NCI-H524 treated with DMSO at 0.1 percent for 48 hours (cell line): ENCODE data around the gene MASP1.
A peak's percentile ranks its signal among the peaks of the same experiment; 100 is the strongest.

Source experiments
- DNase-seq: peaks from one replicate; lab custom pipeline; 2025; lab: John Stamatoyannopoulos, UW

MASP1 gene

DNA sequence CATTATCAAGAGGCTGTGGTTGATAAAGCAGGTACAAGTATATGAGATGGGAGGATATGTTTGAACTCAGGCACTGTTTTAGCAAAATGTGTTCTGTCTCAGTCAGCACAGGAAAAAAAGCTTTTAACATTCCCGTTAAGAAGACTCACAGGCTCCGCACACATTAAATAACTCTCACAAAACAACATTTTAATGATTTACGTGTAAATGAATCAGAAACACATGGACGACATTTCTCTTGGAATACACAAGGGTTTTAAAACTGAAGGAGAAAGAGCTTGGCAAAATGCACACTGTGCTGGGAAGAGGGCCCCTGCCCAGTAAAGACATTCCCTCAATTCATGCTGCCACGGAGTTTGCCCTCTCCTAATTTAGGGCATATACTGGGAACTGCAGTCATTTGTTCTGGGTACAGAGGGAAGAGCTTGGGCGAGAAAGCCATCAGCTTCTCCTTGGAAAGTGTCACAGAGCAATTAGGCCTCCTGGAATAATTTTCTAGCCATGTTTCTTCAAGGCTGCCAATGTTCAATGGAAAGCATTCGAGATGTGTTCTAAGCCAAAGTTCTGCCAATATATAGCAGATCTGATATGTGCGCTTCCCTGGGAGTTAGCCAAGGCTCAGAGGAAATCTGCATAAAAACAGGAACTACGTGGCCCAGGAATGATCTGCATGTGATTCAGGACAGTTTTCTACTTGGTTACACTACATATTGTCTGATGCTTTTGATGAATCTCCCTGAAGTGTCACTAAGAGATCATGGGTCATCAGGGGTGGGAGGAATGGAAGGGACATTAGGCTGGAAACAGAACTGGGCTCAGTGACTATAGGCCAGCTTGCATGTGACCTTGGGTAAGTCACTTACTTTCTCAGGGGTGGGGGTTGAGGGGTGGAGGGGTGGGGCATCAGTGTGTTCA, 2.2 kb upstream of the MASP1 start:
- DNase-seq, result no peak

DNA sequence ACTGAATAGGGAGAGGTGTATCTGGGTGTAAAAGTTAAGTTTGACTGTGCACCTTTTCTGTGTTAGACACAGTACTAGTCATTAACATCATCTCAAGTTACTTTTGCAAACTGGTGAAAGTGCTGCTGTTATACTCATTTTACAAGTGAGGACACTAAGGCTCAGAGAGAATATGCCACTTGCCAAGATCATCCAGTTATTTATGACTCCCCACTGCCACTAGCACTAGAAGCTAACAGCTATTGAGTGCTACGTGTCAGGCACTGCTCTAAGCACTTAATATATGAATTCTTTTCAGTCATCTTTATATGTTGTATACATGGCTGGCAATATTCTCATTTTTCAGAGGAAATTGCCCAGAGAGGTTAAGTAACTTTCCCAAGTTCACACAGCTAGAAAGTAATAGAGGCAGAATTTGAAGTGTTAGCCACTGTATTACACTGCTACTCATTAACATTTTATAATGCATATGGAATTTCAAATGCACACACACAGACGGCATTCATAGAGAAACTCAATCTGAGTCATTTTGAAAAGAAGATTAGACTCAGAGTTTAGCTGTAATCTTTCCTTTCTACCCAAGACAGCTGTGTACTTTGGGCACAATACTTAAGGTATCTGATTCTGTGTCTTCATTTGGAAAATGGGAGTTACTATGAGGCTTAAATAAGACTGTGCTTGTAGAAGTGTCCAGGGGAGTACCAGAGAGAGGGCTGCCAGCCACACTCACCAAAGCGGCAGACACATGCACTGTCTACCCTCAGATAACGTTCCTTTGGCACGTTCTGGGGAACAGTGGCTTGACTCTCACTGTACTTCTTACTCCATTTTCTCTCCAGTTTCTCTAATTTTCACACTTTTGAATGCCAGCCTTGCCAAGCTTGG, 1.3 kb upstream of the MASP1 start:
- DNase-seq, result no peak

DNA sequence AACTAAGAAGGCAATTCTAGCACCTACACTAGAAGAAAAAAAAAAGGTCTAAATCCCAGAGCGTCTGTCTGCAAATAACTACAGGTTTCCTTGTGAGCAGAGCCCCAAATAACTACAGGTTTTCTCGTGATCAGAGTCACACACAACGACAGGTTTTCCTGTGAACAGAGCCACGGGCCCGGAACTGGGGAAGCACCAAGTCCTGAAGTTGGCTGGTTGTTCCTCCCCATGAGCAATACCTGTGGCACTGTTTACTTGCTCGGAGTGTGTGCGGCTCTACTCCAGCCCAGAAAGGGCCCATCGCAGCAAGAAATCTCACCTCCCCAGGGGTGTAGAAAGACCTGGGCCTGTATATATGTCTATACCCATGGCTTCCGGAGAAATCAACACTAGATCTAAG, 644 bp upstream of the MASP1 start:
- DNase-seq, result no peak

DNA sequence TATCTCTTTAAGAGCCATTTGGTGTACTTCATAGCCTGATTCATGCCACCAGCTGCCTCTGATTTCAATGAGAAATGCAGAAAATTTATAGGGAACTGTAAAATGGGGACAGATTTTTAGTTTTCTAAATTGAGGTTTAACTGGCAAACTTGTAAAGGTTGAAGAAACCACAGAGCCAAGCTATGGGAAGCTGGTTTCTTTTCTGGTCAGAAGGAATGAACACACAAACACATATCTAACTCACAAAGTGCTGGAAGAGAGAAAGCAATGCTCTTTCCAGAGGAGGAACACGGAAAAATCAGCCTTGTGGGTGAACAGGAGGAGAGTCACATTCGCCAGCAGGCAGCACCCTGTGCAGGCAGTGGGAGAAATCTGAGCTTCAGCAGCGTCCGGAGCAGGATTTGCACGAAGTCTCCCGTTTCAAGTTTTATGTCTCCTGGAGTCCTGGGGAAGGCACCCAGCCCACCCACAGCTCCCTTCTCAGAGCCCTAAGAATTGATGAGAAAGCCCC, 481 bp downstream of the MASP1 start:
- no peak for DNase-seq

DNA sequence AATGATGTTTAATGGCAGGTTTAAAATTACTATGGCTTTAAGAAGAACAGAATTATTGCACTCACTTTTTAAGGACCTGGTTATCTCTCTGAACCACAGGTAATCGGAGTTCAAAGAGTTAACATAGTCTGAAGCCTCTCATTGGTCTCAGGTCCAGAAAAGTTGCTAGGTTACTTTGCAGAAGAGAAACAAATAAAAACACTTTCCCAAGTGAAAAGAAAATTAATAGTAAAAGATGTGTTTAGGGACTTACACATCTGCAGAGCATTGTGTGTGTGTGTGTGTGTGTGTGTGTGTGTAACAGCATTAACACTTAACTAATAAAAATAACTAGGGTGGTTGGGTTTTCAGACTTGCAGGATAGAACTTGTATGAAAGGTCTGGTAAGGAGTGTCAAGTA, 1.0 kb downstream of the MASP1 start:
- DNase-seq, result no peak

DNA sequence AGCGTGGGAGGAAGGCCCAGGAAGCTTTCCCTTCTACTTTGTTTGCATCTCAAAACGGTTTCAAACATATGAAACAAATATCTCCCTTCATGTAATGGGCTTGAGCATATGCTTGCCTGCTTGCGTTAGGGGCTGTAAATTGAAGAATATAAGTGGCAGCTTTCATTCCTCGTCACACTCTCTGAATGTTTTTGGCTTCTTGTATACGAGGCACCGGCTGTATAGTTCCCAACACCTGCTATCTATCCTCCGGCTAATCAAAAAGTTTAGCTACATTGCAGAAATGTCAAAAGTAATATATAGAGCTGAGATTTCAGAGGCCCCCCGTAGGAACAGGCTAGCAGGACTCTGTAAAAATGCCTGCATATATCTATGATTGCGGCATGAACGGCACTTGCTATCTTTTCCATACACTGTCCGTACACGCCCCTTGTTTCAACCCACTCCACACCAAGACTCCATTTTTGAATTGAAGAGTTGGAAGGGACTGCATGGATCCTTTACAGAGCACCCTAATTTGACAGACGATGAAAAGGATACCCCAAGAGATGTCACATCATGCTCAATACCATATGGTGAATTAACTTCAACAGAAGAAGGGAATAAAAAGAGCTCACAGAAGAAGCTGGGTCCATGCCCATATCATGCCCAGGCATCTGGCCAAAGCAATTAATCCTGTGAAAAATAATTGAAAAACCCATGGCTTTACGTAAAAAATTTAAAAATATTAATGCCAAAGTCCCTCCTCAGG, 2.5 kb downstream of the MASP1 start:
- DNase-seq, result no peak

DNA sequence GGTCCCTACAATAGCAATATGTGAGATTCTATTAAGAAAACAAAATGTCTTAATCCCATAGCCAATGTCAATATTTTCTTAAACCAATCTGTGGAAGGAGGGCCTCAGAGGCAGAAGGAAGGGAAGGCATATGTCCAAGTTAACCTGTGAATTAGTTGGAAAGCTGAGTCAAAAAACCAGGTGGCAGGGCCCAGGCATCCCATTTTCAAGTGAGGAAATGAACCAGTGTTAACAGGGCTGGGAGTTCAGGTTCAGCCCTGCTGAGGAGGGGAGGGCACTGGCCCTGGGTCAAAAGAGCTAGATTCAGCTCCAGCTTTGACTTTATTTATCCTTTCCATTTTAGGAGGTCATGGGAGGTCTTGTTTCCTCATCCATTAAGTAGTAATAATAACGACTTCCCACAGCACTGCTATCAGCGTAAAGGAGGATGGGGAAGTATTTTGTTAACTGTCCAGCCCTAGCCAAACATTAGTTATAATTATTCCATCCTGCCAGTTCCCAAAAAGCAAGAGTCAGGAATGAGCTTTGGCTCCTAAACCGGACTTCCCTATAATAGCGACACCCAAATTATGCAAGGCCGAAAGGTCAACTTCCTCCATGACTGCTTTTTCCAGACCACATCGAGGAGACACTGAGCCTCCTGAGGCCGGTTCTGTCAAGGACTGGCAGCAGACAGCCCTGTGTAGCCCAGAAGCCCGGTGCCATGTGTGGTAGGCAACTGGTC, 3.2 kb downstream of the MASP1 start:
- no peak for DNase-seq

DNA sequence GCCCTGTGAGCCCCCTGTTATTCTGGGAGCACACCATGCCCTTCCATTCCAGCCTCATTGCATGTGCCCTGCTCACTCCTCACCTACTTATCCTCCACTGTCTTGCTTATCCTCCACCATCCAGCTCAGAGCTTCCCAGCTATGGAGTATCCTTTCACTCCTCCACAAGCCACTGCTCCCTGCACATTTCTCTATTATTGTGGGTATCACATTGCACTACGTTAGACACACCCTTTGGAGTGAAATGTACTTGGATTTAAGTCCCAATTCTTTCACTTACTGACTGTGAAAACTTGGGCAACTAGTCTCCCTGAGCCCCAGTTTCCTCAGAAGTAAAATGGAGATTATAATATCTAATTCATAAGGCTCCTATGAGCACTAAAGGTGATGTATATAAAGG, 4.3 kb downstream of the MASP1 start:
- DNase-seq, result no peak

DNA sequence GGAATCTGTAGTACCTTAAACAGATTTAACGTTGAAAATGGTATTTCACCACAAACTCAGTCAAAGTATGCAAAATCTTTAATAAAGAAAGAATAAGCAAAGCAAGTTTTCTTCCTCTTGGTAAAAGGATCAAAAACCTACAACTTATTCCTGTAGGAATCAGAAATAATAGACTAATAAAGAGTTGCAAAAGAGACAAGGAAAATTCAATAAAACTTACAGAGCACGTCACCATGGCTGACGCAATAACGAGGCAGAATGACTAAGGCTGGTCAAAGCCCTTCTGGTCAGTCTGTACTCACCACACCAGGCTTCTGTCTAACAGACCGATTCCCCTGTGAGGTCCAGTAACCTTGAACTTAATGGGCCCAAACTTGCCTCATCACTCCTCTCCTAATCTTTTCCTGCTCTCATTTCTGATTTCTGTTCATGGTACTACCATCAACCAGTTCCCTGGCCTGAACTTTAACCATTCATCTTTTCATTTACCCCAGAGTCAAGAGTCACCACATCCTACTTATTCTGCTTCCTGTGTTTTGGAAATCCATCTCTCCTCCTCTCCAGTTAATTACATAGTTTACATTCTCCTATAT, 5.0 kb downstream of the MASP1 start:
- no peak for DNase-seq

DNA sequence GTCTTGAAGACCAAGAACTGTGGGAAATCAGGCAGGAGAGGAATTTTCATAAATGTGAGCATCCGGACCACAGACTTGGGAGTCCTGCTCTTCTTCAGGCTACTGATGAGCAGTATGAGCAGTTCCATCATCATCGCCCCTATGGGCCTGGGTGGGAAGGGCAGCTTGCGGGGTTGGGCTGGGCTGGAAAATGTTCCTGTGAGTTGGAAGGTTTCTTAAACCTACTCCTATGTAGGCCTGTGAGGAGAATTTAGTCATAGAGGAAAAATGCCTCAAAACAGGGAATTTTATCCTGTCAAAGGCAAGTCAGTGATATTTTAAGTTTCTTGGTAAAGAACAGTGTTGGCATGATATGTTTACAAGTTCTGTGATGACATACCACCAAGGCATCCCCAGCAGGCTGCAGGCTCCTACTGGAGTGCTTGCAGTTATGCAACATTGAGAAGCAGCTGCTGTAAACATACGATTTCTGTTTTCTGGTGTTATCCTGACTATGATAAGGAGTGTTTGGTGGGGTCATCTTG, 10.3 kb downstream of the MASP1 start:
- DNase-seq, result no peak

DNA sequence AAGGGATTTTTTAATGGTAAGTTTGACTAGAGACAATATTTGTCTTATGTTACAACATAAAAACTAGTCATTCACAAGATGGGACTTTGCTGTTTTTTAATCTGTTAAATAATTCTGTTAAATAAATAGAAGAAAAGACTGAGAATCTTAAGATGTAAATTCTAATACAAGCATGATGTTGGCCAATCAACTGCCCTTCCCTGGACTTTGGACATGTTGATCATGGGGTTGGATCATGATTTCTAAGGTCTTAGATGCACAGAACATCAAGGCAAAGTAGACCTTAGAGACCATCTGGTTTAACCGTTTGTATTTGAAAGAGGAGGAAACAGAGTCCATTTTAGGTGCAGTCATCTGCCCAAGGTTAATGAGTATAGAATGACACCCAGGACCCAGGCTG, 10.9 kb downstream of the MASP1 start:
- DNase-seq, result no peak

DNA sequence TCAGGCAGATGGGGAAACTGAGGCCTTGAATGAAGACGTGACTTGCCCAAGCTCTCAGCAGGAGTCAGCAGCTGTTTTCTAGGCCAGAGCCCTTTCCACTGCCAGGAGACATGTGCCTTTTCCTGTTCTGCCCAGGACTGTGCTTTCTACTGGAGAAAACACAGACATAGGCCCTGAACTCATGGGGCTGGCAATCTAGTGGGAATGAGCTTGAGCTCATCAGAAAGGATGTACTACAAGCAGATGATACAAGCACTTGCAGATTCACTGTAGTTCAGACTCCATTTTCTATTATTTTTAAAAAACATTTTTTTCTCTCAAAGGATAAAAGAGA, 14.4 kb downstream of the MASP1 start:
- DNase-seq, result no peak

DNA sequence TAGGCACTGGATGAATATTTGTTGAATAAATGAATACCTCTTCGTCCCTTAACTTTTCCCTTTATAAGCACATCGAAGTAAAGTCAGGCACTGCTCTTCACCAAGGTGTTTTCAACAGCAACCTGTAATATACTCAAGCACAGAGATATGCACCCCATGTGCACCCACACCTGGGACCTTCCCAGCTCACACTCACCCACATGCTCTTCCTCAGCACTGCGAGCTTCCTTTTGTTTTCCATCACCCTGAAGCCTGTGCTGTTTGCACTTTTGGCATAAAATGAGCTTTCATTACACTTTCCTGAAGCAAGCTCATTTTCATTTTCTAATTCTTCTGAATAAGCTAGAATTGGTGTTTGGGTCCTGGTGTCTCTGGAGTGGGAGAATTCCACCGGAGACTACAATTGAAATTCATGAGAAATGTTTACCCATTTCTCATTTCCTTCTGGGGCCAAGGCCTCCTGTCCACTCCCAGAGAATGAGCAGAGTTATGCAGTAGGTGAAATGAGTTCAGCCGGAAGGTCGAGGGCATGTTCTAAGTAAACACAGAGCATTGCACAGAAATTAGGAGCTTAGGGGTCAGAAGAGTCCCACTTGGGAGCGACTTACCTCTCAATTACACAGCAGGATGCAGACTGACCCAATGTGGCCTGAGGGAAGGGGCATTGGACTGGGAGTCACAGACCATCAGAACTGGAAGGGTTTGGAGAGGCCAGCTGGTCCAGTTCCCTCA, 15.0 kb downstream of the MASP1 start:
- no peak for DNase-seq

DNA sequence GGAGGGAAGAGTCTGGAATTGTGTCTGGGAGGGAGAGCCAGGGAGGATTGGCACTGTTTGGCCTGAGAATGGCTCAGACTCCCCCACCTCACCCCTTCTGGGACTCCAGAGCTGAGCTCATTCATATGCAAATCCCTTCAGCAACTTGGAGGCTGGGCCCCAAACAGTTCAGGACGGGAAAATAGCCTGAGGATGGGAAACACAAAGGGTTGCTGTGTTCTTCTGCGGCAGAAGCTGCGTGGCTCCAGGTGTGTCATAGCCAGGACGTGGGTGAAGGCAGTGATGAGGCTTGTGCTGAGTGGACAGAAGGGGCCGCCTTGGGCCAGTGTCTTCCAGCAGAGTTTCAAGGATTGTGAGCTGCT, 16.6 kb downstream of the MASP1 start:
- peak; percentile 57 for DNase-seq

DNA sequence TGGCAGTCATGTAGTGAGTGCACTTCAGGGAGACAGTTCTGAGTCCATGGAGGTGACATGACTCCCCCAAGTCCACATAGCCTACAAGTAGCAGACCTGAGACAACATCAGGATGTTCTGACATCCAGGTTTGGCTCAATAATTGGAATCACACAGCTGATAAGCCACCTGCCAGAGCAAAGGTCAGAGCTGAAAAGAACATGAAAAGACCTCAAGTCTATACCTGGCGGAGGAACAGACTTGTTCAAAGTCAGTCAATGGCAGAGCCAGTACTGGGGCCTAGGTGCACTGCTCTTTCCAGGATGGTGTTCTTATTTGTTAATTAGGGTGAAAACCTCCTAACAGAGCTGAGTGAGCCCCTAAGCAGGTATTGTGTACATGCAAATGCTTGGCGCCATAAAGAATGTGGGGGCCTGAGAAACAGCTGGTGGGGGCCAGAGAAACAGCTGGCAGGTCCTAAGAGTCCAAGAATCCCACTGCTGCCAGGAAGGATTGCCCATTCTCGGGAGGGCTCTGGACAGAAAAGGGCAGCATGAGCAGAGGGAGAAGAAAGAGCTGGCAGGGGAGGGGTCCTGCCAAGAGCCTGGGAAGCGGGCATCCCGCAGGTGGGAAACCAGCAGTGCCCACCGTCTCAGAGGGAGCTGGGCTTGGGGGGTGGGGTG, 17.1 kb downstream of the MASP1 start:
- no peak for DNase-seq

DNA sequence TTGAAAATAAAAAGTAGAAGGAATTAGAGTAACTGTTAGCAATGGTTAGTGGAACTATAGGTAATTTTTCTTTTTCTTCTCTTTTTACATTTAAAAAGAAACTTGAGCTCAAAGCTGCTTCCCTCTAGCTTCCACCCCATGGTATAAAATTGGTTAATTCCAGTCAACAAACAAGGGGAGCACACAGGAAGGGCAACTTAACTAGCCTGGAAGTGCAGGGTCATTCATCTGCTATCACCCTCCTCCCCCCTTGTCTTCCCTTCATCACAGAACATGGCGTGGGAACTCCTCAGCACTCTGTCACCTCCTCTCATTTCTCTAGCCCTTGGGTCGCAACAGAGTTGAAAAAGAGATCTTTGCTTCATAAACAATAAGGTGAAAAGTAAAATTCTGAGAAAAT, 20.0 kb downstream of the MASP1 start:
- no peak for DNase-seq

DNA sequence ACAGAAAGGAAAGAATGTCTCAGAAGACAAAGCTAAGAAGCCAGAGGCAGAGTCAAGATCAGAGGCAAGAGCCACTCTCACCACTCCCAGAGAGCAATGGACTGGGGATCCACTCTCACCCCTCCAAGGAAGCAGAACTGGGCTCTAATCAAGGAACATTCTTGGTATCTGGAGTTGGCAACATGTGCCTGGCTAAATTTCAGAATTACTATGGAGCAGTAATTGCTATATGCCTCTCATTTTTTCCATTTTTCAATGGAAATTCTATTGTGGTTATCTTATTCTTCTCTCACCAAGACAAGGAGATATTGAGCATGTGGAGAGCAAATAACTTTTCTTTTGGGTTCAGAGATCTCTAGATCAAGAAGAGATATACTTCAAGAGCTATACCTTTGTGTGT, 22.1 kb downstream of the MASP1 start:
- DNase-seq, result no peak

DNA sequence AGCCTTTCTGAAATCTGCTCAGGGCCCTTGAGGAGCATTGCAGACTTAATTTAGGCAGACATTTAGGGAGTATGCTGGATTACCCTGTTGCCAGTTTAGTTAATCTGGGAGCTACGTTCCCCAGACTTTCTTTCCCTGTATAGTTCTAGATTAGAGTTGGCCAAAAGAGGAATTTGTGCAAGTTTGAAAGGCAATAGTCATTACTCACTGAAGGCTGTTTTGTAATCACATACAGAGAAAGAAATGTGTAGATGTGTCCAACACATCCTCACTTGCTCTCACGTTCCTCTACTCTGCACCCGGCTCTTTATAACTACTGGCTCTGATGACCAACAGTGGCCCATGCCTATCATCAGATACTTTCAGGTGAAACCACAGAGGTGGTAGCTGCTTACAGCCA, 24.2 kb downstream of the MASP1 start:
- DNase-seq, result no peak

DNA sequence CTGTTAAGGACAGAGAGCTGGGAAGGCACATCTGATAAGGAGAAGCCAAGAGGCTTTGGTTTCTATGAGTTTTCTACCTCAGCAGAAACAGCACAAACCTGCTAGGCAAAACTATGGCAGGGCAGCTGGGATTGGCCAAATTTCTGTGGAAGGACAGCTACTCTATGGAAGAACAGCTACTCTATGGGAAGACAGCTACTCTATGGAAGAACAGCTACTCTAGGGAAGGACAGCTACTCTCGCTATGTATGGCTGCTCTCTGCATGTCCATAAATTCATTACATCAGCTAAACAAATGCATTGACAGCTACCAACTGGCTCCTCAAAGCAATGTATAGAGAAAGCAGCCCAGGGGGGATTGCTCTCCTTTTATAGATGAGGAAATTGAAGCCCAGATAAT, 24.8 kb downstream of the MASP1 start:
- no peak for DNase-seq

DNA sequence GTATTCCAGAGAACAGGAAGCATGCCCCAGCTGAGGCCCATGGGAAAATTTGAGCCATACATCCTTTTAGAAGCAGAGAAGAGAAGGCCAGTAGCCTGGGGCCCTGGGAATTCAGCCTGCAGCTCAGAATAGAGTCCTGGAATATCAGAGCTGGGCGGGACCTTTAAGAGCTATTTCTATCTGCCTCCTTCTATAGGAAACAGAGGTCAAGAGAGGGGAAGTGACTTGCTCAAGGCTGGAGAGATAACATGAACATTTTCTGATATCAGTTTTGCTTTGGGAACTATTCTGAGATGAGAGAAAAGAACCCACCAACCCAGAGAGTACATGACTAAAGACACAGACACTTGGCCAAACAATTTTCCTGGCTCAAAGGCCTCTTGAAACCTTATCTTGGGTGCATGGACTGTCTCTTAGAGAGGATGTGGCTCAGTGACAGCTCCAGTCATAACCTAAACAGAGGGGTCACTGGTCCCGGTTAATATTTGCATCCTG, 26.0 kb downstream of the MASP1 start:
- no peak for DNase-seq
